ENCODE results near the gene ADAM19. TPM values are rescaled to one million over a fixed set of nuclear protein-coding genes. Genes with fewer than 3 reads are reported as not detected.

Gene ADAM19
- total RNA-seq, 1 experiment from 2014 or later: 0.47 TPM

GRCh38 chr5:157545610-157546310 lies 29.8 kb downstream of the ADAM19 start:
- Mint-ChIP-seq H3K4me1 (ENCODE audit: insufficient read depth, unreplicated experiment) (peaks cover 22% of the 10 kb centered on the region), H3K27ac (ENCODE audit: low read depth, unreplicated experiment) (no peak overlapping the region), H3K4me3 (ENCODE audit: unreplicated experiment) (no peak overlapping the region), H3K36me3 (ENCODE audit: insufficient read depth, unreplicated experiment) (no peaks in the 10 kb centered on the region), H3K27me3 (ENCODE audit: insufficient read depth, unreplicated experiment) (no peaks in the 10 kb centered on the region), H3K9me3 (ENCODE audit: unreplicated experiment) (no peaks in the 10 kb centered on the region)
- TF ChIP-seq, protein P1, sequence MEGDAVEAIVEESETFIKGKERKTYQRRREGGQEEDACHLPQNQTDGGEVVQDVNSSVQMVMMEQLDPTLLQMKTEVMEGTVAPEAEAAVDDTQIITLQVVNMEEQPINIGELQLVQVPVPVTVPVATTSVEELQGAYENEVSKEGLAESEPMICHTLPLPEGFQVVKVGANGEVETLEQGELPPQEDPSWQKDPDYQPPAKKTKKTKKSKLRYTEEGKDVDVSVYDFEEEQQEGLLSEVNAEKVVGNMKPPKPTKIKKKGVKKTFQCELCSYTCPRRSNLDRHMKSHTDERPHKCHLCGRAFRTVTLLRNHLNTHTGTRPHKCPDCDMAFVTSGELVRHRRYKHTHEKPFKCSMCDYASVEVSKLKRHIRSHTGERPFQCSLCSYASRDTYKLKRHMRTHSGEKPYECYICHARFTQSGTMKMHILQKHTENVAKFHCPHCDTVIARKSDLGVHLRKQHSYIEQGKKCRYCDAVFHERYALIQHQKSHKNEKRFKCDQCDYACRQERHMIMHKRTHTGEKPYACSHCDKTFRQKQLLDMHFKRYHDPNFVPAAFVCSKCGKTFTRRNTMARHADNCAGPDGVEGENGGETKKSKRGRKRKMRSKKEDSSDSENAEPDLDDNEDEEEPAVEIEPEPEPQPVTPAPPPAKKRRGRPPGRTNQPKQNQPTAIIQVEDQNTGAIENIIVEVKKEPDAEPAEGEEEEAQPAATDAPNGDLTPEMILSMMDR (IDR thresholded peaks at IDR 0.05; ENCODE audit: unreplicated experiment): no peak
- no TSS peak for BruUV-seq (replicated peaks)
- intact Hi-C loops (cut with micrococcal nuclease): no loop called here
- CTCF ChIA-PET: no interaction called here
- POLR2A ChIA-PET: interaction anchor here (0.7 kb wide), 1 partner anchor 13 kb away, joined by 3 read pairs; no protein-coding TSS in a partner anchor
- no peak for DNase-seq (ENCODE audit: unreplicated experiment)

DNA sequence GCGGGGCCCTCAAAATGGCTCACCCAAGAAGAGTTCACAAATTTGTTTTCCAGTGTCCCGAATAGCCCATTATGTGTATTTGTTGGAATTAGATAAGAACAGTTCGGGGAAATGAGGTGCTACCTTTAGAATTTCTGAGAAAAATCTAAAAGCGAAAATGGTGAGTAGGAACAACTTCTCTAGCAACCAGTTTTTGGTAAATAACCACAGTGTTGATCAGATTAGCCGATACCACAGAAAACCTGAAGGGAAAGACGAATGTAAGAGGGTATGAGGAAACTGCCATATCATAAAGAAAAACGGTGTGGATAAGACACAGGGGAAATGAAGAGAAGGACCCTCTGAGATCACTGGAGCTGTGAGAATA lies 31.0 kb downstream of the ADAM19 start:
- DNase-seq (ENCODE audit: unreplicated experiment): no peak
- Mint-ChIP-seq H3K36me3 (ENCODE audit: insufficient read depth, unreplicated experiment) (no peaks in the 10 kb centered on the region), H3K9me3 (ENCODE audit: unreplicated experiment) (no peaks in the 10 kb centered on the region), H3K27ac (ENCODE audit: low read depth, unreplicated experiment) (no peak overlapping the region), H3K27me3 (ENCODE audit: insufficient read depth, unreplicated experiment) (no peaks in the 10 kb centered on the region), H3K4me3 (ENCODE audit: unreplicated experiment) (no peak overlapping the region), H3K4me1 (ENCODE audit: insufficient read depth, unreplicated experiment) (peaks cover 21% of the 10 kb centered on the region)
- TF ChIP-seq, protein P1 (IDR thresholded peaks at IDR 0.05; ENCODE audit: unreplicated experiment): no peak
- ChIA-PET POLR2A (no interaction called here), CTCF (no interaction called here)
- BruUV-seq (replicated peaks): no TSS peak
- intact Hi-C loops (cut with micrococcal nuclease): no loop called here

DNA sequence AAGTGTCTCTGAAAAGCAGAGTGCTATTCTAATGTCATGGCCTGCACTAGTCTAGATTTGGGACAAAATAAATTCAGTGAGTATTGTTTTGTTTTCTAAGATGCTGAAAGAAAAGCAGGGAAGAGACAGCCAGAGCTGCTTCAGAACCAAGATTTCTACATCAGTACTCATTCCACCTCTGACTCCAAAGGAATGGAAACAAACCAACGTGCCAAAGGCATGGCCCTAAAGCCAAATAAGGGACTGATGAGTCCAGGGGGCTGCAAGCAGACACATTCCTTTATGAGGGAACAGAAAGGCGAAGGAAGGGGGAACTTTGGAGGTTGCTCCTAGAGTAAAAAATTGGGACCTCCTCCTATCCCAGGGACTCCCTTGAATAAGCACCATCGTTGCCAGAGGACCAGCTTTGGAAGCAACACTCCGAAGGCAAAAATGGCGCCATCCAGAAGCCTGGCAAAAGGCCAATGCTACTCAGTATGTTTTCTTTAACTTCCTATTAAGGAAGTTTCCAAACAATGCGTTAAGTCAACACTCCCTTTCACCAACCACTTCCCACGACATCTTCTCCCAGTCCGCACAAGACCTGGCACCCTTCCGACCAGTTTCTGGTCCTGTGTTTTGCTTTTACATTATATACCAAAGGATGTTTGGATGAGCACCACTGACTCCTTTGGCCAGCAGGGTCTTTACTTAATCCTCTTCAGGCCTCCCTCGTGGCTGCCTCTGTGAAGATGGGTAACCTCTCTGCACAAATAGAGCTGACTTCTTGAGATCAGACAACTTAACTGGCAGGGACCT lies 31.6 kb downstream of the ADAM19 start:
- no peaks in the 10 kb centered on the region for H3K36me3 Mint-ChIP-seq (ENCODE audit: insufficient read depth, unreplicated experiment)
- TF ChIP-seq, protein P1 (IDR thresholded peaks at IDR 0.05; ENCODE audit: unreplicated experiment): no peak
- POLR2A ChIA-PET: interaction anchor here (1.3 kb wide), 1 partner anchor 11 kb away, joined by 3 read pairs; no protein-coding TSS in a partner anchor
- CTCF ChIA-PET: no interaction called here
- intact Hi-C loops (cut with micrococcal nuclease): no loop called here
- H3K4me3 Mint-ChIP-seq (ENCODE audit: unreplicated experiment): no peak overlapping the region
- no peaks in the 10 kb centered on the region for H3K9me3 Mint-ChIP-seq (ENCODE audit: unreplicated experiment)
- DNase-seq (ENCODE audit: unreplicated experiment): no peak
- BruUV-seq (replicated peaks): no TSS peak
- H3K27ac Mint-ChIP-seq (ENCODE audit: low read depth, unreplicated experiment): no peak overlapping the region
- H3K27me3 Mint-ChIP-seq (ENCODE audit: insufficient read depth, unreplicated experiment): no peaks in the 10 kb centered on the region
- peaks cover 15% of the 10 kb centered on the region for H3K4me1 Mint-ChIP-seq (ENCODE audit: insufficient read depth, unreplicated experiment)

DNA sequence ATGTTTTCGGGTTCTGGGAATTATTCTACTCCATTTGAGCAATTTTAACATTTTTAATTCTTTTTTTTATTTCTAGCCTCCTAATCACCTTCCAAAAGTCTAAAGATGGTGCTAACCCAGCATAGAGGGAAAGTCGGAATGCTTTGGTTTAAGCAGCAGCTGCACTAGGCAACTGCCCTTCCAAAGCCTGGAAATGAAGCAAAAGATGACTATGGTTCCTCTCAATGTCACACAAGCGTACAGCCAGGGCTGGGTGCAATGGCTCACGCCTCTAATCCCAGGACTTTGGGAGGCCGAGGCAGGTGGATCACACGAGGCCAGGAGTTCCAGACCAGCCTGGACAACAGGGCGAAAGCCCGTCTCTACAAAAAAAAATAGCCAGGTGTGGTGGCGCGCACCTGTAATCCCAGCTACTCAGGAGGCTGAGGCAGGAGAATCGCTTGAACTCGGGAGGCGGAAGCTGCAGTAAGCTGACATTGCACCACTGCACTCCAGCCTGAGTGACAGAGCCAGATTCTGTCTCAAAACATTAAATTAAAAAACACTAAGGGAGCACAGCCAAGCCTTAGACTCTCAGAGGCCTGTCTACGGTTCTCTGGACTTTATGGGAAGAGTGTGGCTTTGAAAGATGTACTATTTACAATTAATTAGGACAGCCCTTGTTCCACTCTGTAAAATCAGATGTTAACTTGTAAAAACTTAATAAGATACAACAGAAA lies 33.1 kb downstream of the ADAM19 start:
- POLR2A ChIA-PET: interaction anchor here (0.6 to 0.9 kb wide), 2 partner anchors 8 to 190 kb away, joined by 3 read pairs; no protein-coding TSS in a partner anchor
- H3K27ac Mint-ChIP-seq (ENCODE audit: low read depth, unreplicated experiment): no peak overlapping the region

More for the DNA sequence above, 33.1 kb downstream of the ADAM19 start:
- intact Hi-C loops (cut with micrococcal nuclease): no loop called here
- CTCF ChIA-PET: interaction anchor here (0.6 to 1.3 kb wide), 2 partner anchors 71 to 90 kb away, joined by 3 to 5 read pairs; no protein-coding TSS in a partner anchor
- Mint-ChIP-seq H3K9me3 (ENCODE audit: unreplicated experiment) (no peaks in the 10 kb centered on the region), H3K36me3 (ENCODE audit: insufficient read depth, unreplicated experiment) (no peaks in the 10 kb centered on the region), H3K4me3 (ENCODE audit: unreplicated experiment) (no peak overlapping the region), H3K4me1 (ENCODE audit: insufficient read depth, unreplicated experiment) (no peaks in the 10 kb centered on the region), H3K27me3 (ENCODE audit: insufficient read depth, unreplicated experiment) (no peaks in the 10 kb centered on the region)
- TF ChIP-seq, protein P1 (IDR thresholded peaks at IDR 0.05; ENCODE audit: unreplicated experiment): no peak
- no peak for DNase-seq (ENCODE audit: unreplicated experiment)
- BruUV-seq (replicated peaks): no TSS peak

Data from MCF 10A (cell line).